Gastroesophageal sphincter (tissue), 3 donors: ENCODE measurements around the gene DUS1L.

Experiments used
- EP300 ChIP-seq: sonication (generic); formaldehyde crosslinking; IDR thresholded peaks from one replicate; pipeline ENCODE4 v1.6.1; 2017; ENCODE audit warnings: antibody characterized with exemption, mild to moderate bottlenecking
- POLR2A ChIP-seq, 2 donors: fragments of 450-650 bp; IDR thresholded peaks; one replicate each; pipeline ENCODE4 v1.6.1; 2017; ENCODE audit warnings: antibody characterized with exemption in 2 of 2, mild to moderate bottlenecking in 2 of 2, moderate library complexity in 1 of 2
- TF ChIP-seq, protein P1 (sequence below), 4 experiments: fragments of 200-600 bp in 2 of 4; fragments of 450-650 bp in 2 of 4; sonication (generic) in 1 of 4; IDR thresholded peaks; one replicate each; pipeline ENCODE4 v1.5.1; 2017 to 2019; ENCODE audit warnings: antibody characterized with exemption in 4 of 4, mild to moderate bottlenecking in 2 of 4, moderate library complexity in 2 of 4

DNA sequence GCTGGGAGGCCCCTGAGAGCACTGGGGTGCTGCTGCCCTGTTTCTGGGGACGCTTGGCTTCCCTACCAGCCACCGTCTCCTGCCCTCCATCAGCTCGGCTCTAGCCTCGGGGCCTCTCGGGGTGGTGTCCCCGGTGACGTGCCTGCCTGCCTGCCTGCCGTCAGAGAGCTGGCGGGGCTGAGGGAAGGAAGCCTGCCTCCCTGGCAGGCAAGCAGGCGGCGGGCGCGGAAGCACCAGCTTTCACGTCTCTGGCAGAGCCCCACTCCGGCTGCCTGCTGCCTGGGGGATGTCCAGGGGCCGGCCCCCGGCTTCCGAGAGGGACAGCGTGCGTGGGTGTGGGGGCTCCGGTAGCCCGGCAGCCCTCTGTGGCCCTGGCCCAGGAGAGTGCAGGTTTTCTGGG lies 52.3 kb downstream of the DUS1L start:
- TF ChIP-seq, protein P1, sequence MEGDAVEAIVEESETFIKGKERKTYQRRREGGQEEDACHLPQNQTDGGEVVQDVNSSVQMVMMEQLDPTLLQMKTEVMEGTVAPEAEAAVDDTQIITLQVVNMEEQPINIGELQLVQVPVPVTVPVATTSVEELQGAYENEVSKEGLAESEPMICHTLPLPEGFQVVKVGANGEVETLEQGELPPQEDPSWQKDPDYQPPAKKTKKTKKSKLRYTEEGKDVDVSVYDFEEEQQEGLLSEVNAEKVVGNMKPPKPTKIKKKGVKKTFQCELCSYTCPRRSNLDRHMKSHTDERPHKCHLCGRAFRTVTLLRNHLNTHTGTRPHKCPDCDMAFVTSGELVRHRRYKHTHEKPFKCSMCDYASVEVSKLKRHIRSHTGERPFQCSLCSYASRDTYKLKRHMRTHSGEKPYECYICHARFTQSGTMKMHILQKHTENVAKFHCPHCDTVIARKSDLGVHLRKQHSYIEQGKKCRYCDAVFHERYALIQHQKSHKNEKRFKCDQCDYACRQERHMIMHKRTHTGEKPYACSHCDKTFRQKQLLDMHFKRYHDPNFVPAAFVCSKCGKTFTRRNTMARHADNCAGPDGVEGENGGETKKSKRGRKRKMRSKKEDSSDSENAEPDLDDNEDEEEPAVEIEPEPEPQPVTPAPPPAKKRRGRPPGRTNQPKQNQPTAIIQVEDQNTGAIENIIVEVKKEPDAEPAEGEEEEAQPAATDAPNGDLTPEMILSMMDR (IDR thresholded peaks at IDR 0.05), result no peak
- no peak for TF ChIP-seq POLR2A (IDR thresholded peaks at IDR 0.05)
- no peak for TF ChIP-seq EP300
